NCI-H1417 (cell line): ENCODE results near the gene JPH2.

Source experiments
- DNase-seq, 3 experiments: peaks; one replicate each; lab custom pipeline; 2025; lab: John Stamatoyannopoulos, UW

JPH2 gene

GRCh38 chr20:44075191-44075949, 111.6 kb downstream of the JPH2 start:
- DNase-seq: no peak

GRCh38 chr20:44074252-44075151, 112.5 kb downstream of the JPH2 start:
- peak in 2 of 3 experiments; percentile 42 to 72 for DNase-seq

GRCh38 chr20:44073675-44074071, 113.3 kb downstream of the JPH2 start:
- DNase-seq: no peak

- DNase-seq: no peak
These were observed 113.8 kb downstream of the JPH2 start for GRCh38 chr20:44073011-44073674.

- DNase-seq: no peak
These were observed 114.6 kb downstream of the JPH2 start for GRCh38 chr20:44072384-44072783.

GRCh38 chr20:44071526-44072111, 115.4 kb downstream of the JPH2 start:
- DNase-seq: no peak

- DNase-seq: no peak
These were observed 115.9 kb downstream of the JPH2 start for GRCh38 chr20:44071057-44071456.

GRCh38 chr20:44070139-44070900, 116.7 kb downstream of the JPH2 start:
- no peak for DNase-seq

GRCh38 chr20:44069203-44070011, 117.6 kb downstream of the JPH2 start:
- DNase-seq: no peak

- no peak for DNase-seq
These were observed 118.4 kb downstream of the JPH2 start for GRCh38 chr20:44068316-44069201.

- DNase-seq: no peak
These were observed 119.3 kb downstream of the JPH2 start for GRCh38 chr20:44067650-44068081.

- no peak for DNase-seq
These were observed 120.1 kb downstream of the JPH2 start for GRCh38 chr20:44066645-44067606.

GRCh38 chr20:44065401-44066340, 121.3 kb downstream of the JPH2 start:
- no peak for DNase-seq

- no peak for DNase-seq
These were observed 122.2 kb downstream of the JPH2 start for GRCh38 chr20:44064501-44065400.
